HepG2 (cell line): ENCODE measurements around the gene PITRM1. TPM values are rescaled to one million over a fixed set of nuclear protein-coding genes. Genes with fewer than 3 reads are reported as not detected.

Experiments used
- ADNP ChIP-seq: sonication (generic); formaldehyde crosslinking; IDR thresholded peaks from 2 replicates; pipeline ENCODE4 v1.4.0; 2020; ENCODE audit warnings: missing genetic modification reagents
- AGO2 ChIP-seq: fragments of 200-400 bp; formaldehyde crosslinking; optimal IDR thresholded peaks from 2 replicates; pipeline ENCODE3; 2017; ENCODE audit warnings: mild to moderate bottlenecking, low read depth, low read length, moderate library complexity
- ARID2 ChIP-seq: sonication (generic); formaldehyde crosslinking; IDR thresholded peaks from 2 replicates; pipeline ENCODE4 v1.8.1; 2022; ENCODE audit warnings: mild to moderate bottlenecking, missing genetic modification reagents, borderline replicate concordance
- ARID5B ChIP-seq: IDR thresholded peaks from 2 replicates; pipeline ENCODE4 v1.4.0; 2020; ENCODE audit warnings: mild to moderate bottlenecking, missing genetic modification reagents
- ETV6 ChIP-seq: sonication (generic); formaldehyde crosslinking; conservative IDR thresholded peaks from 2 replicates; pipeline ENCODE4 v1.4.0; 2020; ENCODE audit warnings: missing genetic modification reagents
- GABPA ChIP-seq, 2 experiments: IDR thresholded peaks; 2 replicates each; pipeline ENCODE4 v1.6.1; 2011 to 2016; ENCODE audit warnings: low read depth in 2 of 2, low read length in 1 of 2, missing biosample characterization in 1 of 2, missing genetic modification characterization in 1 of 2
- HCFC1 ChIP-seq: fragments of 150-350 bp; IDR thresholded peaks from 2 replicates; pipeline ENCODE4 v1.6.1; 2014; ENCODE audit warnings: low read depth, low read length
- HES4 ChIP-seq: sonication (generic); formaldehyde crosslinking; IDR thresholded peaks from 2 replicates; pipeline ENCODE4 v1.9.0; 2021; ENCODE audit warnings: mild to moderate bottlenecking, missing genetic modification reagents, borderline replicate concordance
- MAFK ChIP-seq, 2 experiments: IDR thresholded peaks in 1 of 2; conservative IDR thresholded peaks in 1 of 2; 2 replicates each; pipeline ENCODE4 v1.6.1; 2011; ENCODE audit warnings: improper control_type of control experiment in 2 of 2, low read length in 2 of 2
- NCOR1 ChIP-seq: fragments of 200-600 bp; sonication (generic); IDR thresholded peaks from 2 replicates; pipeline ENCODE4 v1.7.0; 2017; ENCODE audit warnings: antibody characterized with exemption, low read length, borderline replicate concordance
- SAP130 ChIP-seq: IDR thresholded peaks from 2 replicates; pipeline ENCODE4 v1.6.1; 2016; ENCODE audit warnings: low read depth
- SNAPC2 ChIP-seq: sonication (generic); formaldehyde crosslinking; IDR thresholded peaks from 2 replicates; pipeline ENCODE4 v1.8.1; 2022; ENCODE audit warnings: mild to moderate bottlenecking, missing genetic modification reagents
- SP140L ChIP-seq: sonication (generic); formaldehyde crosslinking; IDR thresholded peaks from 2 replicates; pipeline ENCODE4 v1.4.0; 2020; ENCODE audit warnings: missing genetic modification reagents, borderline replicate concordance
- TCF7 ChIP-seq: sonication (generic); IDR thresholded peaks from 2 replicates; pipeline ENCODE4 v1.6.1; 2016; ENCODE audit warnings: antibody characterized with exemption, low read depth
- YY1 ChIP-seq: IDR thresholded peaks from 2 replicates; pipeline ENCODE4 v1.6.1; 2011; ENCODE audit warnings: low read length, low read depth, moderate library complexity, mild to moderate bottlenecking; ENCODE audit not compliant: insufficient read depth, insufficient replicate concordance
- ZBTB7A ChIP-seq: sonication (generic); formaldehyde crosslinking; IDR thresholded peaks from 2 replicates; pipeline ENCODE4 v1.8.0; 2022; ENCODE audit warnings: mild to moderate bottlenecking, missing genetic modification reagents
- ZFP82 ChIP-seq: sonication (generic); formaldehyde crosslinking; IDR thresholded peaks from 2 replicates; pipeline ENCODE4 v1.5.1; 2020; ENCODE audit warnings: mild to moderate bottlenecking, missing genetic modification reagents, borderline replicate concordance
- ZNF124 ChIP-seq: sonication (generic); formaldehyde crosslinking; IDR thresholded peaks from 2 replicates; pipeline ENCODE4 v1.4.0; 2020; ENCODE audit warnings: missing genetic modification reagents
- ZNF274 ChIP-seq: sonication (generic); formaldehyde crosslinking; IDR thresholded peaks from 2 replicates; pipeline ENCODE4 v1.5.1; 2020; ENCODE audit warnings: mild to moderate bottlenecking, missing genetic modification reagents
- ZNF331 ChIP-seq: sonication (generic); formaldehyde crosslinking; IDR thresholded peaks from 2 replicates; pipeline ENCODE4 v1.4.0; 2020; ENCODE audit warnings: missing genetic modification reagents
- ZNF552 ChIP-seq: sonication (generic); formaldehyde crosslinking; IDR thresholded peaks from 2 replicates; pipeline ENCODE4 v1.9.0; 2022; ENCODE audit warnings: missing genetic modification reagents, mild to moderate bottlenecking, borderline replicate concordance
- ZNF567 ChIP-seq: sonication (generic); formaldehyde crosslinking; IDR thresholded peaks from 2 replicates; pipeline ENCODE4 v1.8.1; 2023; ENCODE audit warnings: mild to moderate bottlenecking, missing genetic modification reagents, borderline replicate concordance
- ZNF615 ChIP-seq: sonication (generic); formaldehyde crosslinking; IDR thresholded peaks from 2 replicates; pipeline ENCODE4 v1.5.0; 2020; ENCODE audit warnings: mild to moderate bottlenecking, missing genetic modification reagents, borderline replicate concordance
- ZNF75D ChIP-seq: sonication (generic); formaldehyde crosslinking; IDR thresholded peaks from 2 replicates; pipeline ENCODE4 v1.8.1; 2023; ENCODE audit warnings: missing genetic modification reagents, mild to moderate bottlenecking, borderline replicate concordance
- ZNF839 ChIP-seq: sonication (generic); formaldehyde crosslinking; IDR thresholded peaks from 2 replicates; pipeline ENCODE4 v1.4.0; 2020; ENCODE audit warnings: missing genetic modification reagents, mild to moderate bottlenecking, borderline replicate concordance
- ZSCAN29 ChIP-seq: sonication (generic); formaldehyde crosslinking; conservative IDR thresholded peaks from 2 replicates; pipeline ENCODE4 v1.4.0; 2020; ENCODE audit warnings: mild to moderate bottlenecking, missing genetic modification reagents
- polyA plus RNA-seq, 8 experiments: library from polyadenylated mRNA; depleted of rRNA in 3 of 8; stranded (reverse) in 7 of 8; unstranded in 1 of 8; fragments of >200 nt; fragmentation: Illumina TruSeq in 4 of 8; extraction: Trizol in 4 of 8; gene quantifications; 2 replicates each; pipeline versions ENCODE4 v1.2.1 to v1.2.3, GENCODE V29; 2011 to 2016; ENCODE audit warnings: low read depth in 4 of 8, missing spikeins in 1 of 8, mixed read lengths in 1 of 8; ENCODE audit not compliant: insufficient read depth in 1 of 8
- total RNA-seq, 5 experiments: library from RNA; depleted of rRNA; stranded (reverse); fragments of >200 nt; fragmentation: Illumina TruSeq; extraction: Trizol; gene quantifications; 2 replicates each; pipeline ENCODE4 v1.2.3, GENCODE V29; 2016; ENCODE audit warnings: low read depth in 1 of 5
- TF ChIP-seq, protein P1 (sequence below): IDR thresholded peaks from 2 replicates; pipeline ENCODE4 v1.6.1; 2018; ENCODE audit warnings: missing genetic modification reagents

PITRM1 gene
- total and polyA plus RNA-seq, 2 of the 13 experiments (the other 11 are each of a cell fraction or from before 2014, with no cell fraction given) = 16.4 to 29.0 TPM

DNA sequence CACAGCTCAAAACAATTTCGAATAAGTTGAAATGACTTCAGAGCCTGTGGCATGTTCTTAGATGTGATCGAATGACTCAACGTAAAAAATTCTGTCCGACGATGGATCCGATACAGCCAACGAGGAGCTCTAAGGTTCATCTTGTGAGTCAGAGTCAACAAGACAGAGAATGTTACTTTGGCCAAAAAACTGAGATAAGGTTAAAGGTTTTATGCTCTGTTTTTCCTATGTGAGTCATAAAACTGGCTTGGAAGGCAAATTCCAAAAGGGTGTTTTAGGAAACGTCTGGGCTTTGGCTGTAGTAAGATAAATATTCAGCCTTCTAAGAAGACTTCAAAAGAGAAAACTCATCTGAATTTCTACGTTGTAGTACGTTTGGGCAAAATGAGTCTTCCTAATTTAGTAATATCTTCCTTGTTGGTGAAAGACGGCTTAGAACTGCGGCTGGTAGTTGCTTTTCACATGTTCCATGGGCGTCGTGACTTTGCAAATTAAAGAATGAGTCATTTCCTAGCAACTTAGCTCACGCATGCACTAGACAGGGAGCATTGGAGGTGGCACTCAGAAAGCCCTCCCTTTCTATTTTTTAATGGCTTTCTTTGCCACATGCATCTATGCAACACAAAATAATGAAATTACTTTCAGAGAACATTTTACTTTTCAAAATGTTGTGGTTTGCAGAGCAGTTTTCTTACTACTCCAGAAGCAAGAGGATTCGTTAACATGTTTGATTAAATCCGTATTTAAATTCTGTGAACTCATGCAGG is 77.0 kb downstream of the PITRM1 start (continued):
- TF ChIP-seq ADNP (CRISPR knock-in tag) (no peak), HCFC1 (no peak), MAFK (conservative IDR thresholded peaks at IDR 0.05 in 1 of 2, IDR thresholded peaks at IDR 0.05 in 1 of 2; ENCODE audit: low read length in 2 of 2) (no peak; a peak in 1 of 4 replicates), ETV6 (CRISPR knock-in tag) (no peak), ZNF552 (CRISPR knock-in tag) (no peak), ZSCAN29 (CRISPR knock-in tag) (no peak), ARID2 (CRISPR knock-in tag) (no peak), ZNF567 (CRISPR knock-in tag) (no peak), SP140L (no peak), ZNF124 (CRISPR knock-in tag) (no peak), SNAPC2 (CRISPR knock-in tag) (no peak), GABPA (IDR thresholded peaks at IDR 0.05; ENCODE audit: low read depth, low read length) (no peak), GABPA (CRISPR knock-in tag; IDR thresholded peaks at IDR 0.05; ENCODE audit: low read depth) (no peak), NCOR1 (0 out of 2 replicates have a peak, but pooled peaks have one; percentile 29), ZFP82 (CRISPR knock-in tag) (no peak), ZNF839 (no peak), ZNF274 (CRISPR knock-in tag) (no peak), ZBTB7A (CRISPR knock-in tag) (no peak), ZNF331 (no peak), HES4 (CRISPR knock-in tag) (no peak), ARID5B (peak; percentile 74), TCF7 (peak; percentile 27; the same call in 1 of the 2 replicates), AGO2 (no peak), ZNF615 (CRISPR knock-in tag) (no peak), SAP130 (CRISPR knock-in tag) (0 out of 2 replicates have a peak, but pooled peaks have one; percentile 9), ZNF75D (CRISPR knock-in tag) (no peak), YY1 (no peak)
- TF ChIP-seq, protein P1, sequence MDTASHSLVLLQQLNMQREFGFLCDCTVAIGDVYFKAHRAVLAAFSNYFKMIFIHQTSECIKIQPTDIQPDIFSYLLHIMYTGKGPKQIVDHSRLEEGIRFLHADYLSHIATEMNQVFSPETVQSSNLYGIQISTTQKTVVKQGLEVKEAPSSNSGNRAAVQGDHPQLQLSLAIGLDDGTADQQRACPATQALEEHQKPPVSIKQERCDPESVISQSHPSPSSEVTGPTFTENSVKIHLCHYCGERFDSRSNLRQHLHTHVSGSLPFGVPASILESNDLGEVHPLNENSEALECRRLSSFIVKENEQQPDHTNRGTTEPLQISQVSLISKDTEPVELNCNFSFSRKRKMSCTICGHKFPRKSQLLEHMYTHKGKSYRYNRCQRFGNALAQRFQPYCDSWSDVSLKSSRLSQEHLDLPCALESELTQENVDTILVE = no peak
